Right kidney (tissue), 1 donor: ENCODE data around the gene CSMD2.

Source experiments
- DNase-seq: peaks from one replicate; pipeline ENCODE4 v3.0.0-alpha.2; 2016

The CSMD2 gene

DNA sequence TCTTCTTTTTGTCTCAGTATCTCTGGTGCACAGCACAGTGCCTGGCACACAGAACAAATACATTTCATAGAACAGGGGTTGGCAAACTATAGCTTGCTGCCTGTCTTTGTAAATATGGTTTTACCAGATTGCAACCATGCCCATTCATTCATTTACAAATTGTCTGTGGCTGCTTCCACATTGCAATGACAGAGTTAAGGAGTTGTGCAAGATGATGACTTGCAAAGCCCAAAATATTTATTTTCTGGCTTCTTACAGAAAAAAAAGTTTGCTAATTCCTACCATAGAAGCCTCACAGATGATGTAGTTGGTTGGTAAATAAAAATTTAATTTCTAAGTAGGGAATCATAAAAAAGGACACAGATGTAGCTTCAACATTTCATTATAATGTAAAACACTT, 312.3 kb downstream of the CSMD2 start:
- no peak for DNase-seq

DNA sequence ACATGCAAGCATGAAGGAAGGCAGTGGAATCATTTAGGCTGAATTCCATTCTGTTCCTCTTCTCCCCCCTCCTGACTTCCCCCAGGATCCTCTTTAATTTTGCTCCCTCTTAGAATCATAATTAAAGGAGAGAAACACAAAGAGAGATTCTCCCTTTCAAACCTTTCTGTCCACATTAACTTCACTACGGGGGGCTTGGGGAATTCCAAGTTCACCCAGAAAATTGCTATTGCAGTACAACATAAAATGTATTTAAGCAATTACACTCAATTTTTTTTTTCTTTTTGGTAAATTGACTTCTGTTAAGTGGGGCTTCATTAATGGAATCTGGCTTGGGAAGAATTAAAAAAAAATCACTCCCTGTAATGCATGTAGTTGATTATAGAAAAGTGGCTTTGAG, 314.5 kb downstream of the CSMD2 start:
- DNase-seq = no peak

DNA sequence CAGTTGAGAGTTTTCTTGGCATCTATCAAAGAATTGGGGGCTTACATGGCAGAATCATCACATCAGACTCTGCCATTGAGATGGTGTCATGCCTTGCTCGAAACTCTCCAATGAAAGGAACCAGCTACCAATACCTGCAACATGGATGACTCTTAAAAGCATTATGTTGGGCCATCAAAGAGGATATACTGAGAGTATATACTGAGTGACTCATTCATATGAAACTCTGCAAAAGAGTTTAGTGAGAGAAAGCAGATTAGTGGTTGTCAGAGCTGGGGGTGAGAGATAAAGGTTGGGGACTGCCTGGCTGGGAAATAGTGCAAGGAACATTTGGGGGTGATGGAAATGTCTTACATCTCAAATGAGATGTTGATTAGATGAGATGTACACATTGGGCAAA, 315.8 kb downstream of the CSMD2 start:
- DNase-seq = no peak

DNA sequence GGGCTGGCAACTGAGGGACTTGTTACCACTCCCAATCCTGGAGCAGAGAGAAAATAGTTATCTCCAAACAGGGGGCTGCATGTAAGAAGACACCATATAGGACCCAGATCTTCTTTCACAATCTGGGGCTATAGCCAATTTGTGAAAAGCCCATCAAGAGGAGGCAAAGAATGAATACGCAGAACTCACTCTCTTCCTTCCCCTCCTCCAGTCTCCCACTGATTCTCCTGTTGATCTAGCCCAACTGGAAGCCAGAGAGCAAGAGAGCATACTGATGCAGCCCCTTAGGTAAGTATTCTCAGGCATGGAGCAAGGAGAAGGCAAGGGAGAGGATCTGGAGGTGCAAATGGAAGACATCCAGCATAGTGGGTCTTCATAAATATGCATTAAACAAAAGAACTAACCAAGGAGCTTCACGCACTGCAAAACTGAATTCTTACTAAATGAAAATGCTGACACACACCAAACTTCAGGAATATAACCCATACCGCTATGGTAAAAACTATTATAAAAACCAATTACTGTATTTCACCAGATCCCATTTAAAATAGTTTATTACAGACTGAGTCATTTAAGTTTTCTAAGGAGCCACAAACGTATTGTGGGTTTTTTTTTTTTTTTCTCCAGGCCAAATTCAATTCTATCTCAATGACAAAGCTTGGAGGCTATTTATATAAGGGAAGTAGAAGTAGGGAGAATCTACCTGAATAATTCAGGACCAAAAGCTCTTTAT, 316.7 kb downstream of the CSMD2 start:
- no peak for DNase-seq

DNA sequence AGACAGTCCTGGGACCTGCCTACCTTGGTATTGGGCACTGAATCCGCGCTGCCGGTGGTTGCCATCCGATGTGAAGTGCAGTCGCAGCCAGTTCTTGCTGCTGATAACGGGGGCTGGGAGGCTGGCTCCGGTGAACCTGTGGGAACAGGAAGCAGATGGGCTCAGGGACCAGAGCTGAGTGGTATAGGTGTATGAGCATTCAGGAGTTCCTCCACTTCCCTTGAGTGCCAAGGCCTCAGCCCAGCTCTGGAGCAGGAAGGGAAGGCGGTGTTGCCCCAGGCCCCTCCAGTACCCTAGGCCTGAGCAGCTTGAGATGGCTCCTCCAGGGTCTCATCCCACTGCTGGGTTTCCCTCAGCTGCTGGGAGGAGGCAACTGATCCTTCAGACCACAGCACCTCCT, 318.2 kb downstream of the CSMD2 start:
- no peak for DNase-seq

DNA sequence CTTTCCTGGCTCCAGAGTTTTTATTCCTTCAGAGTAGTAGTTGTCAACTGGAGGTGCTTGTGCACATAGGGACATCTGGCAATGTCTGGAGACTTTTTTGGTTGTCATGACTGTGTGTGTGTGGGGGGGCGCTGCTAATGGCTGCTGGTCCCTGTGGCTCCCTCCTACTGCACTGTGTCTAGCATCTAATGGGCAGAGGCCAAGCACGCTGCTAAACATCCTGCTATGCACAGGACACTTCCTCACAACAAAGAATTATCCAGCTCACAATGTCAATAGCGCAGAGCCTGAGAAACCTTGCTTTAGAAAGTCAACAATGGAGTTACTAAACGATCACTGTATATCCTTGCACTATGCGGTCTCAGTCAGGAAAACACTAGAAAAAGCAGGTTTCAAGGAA, 320.9 kb downstream of the CSMD2 start:
- no peak for DNase-seq

DNA sequence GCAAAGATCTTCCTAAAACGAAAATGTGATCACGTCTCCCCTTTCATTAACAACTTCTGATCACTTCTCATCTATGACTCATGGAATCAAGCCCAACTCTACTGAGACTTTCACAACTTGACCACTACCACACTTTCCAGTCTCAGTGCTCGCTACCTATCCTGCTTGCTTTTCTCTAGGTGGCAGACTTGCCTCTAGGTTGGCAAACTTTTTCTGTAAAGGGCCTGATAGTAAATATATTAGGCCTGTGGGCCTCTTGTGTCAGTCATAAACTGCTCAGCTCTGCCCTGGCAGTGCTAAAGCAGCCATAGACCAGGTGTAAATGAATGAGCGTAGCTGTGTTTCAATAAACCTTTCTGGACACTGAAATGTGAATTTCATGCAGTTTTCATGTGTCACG, 322.7 kb downstream of the CSMD2 start:
- DNase-seq = no peak

DNA sequence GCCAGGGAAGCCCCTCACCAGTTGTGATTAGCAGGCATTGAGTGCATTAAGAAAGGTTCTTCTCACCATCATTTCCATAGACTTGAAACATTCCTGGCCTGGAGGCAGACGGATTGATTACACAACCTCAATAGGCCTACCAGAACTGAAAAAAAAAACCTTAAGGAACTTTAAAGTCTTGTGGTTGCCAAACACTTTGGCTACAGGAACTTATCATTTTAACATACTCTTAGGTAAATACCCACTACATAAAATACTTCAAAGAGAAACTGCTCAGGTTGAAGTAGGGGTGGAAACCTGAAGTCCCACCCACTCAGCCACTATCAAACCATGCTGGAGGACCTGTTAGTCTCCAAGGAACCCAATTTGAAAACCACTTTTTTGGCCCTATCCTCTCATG, 323.5 kb downstream of the CSMD2 start:
- DNase-seq = no peak

DNA sequence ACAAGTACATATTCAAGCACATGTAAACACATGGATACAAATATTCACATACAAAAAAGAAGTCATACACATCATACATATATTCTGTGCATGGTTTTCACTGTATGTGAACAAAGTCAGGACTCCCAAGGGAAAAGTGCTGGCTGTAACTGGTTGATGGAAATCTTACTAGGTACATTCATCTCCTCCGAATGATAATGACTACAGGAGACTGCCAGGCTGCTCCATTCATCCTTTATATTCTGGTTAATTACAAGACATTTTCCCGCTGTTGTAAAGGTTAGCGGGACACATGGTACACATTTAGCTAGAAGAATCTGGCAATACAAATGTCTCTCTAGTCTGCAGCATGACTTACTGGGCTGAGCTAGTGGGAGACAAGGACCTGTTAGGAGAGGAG, 327.4 kb downstream of the CSMD2 start:
- no peak for DNase-seq

DNA sequence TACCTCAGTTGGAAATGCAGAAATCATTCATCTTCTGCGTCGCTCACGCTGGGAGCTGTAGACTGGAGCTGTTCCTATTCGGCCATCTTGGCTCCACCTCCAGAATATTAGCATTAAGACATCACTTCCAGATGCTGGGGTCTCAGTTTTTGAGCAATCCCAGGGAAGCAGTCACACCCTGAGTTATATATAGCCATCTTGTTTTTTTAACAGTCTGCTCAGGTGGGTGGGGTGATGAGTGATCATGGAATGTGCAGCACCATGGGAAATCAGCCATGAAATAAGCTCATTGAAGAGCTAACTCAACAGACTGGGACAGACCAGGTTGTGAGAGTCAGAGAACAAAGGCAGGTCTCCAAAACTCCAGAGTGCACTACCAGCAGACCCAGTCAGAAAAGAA, 328.1 kb downstream of the CSMD2 start:
- DNase-seq = no peak

DNA sequence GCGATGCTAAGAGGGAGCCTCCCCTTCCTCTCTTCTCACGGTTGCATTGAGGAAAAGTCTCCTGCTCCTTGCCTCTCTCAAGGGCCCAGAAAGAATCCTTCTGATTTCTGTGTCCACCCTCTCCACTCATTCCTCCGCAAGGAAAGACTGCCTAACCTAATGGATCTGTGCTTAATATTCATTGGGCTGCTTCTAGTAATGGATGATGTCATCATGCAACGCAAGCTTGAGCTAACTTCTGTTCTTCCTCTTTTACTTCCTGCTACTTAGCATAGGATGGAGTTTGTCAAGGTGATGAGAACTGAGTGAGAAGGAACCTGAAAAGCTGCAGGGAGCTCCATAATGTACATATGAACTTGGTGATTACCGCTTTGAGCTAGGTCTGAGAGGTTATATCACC, 336.4 kb downstream of the CSMD2 start:
- DNase-seq = no peak

DNA sequence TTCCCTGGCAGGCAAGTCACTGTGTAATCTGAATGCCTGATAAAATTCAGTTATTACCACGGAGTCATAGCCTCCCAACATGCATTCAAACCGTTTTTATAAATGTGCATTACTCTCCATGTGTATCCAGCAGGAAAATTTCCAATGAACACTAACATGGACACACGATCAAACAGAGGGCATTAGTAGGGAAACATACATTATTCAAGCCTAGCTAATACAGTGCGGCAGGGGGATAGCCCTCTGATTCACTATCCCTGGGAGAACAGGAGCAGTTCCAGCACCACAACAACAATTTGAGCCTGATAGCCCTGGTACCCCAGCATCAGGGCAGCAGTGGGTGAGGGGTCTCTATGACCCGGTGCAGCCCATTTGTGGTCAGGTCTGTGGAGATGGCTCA, 337.0 kb downstream of the CSMD2 start:
- DNase-seq = no peak

DNA sequence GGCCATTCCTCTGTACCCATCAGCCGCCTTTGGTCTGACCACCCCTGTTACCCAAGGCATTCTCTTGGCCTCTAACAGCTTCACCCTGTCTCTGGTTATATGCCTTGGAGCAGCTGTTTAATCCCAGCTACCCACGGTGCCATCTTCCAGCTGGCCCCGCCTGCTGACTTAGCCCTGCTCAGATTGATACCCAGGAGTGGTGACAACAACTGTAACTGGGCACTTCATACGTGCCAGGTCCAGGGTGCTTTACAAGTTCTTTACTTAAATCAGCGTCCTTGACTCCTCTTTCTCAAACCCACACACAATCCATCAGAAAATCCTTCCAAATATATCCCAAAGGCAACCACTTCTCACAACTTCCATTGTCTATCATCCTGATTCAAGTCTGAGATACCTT, 338.3 kb downstream of the CSMD2 start:
- no peak for DNase-seq

DNA sequence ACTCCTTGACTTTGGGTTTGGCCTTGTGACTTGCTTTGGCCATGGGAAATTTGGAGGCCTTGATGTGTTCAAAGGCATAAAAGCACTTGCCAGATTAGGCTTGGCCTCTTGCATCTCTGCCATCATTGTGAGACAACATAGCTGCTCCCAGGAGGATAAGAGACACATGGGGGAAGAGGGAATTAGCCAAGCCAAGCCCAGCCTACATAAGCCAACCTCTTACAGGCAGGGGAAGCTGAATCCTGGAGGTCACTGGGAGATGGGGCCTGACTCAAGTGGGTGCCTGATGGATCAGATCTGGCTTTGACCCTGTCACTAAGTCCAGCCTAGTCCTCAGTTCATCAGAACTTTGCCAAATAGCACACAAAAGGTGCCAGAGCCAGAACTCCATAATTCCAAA, 338.7 kb downstream of the CSMD2 start:
- DNase-seq = no peak

DNA sequence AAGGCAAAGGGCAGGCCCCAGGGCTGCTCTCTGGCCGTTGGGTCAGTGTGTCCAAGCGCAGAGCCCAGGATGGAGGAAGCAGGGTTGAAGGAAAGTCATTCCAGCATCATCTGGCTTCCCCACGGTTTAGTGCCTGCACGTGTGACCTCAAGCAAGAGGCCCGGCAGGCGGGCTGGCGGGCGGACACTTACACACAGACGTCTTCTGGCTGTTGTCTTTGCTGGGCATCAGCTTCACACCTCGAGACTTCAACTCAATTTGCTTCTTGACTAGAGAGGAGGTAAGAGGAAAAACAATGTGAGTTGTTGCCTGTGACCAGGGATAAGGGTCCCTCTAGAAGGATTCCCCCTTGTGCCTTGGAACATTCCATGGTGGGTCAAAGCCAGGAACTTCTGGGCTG, 339.5 kb downstream of the CSMD2 start:
- DNase-seq = no peak

DNA sequence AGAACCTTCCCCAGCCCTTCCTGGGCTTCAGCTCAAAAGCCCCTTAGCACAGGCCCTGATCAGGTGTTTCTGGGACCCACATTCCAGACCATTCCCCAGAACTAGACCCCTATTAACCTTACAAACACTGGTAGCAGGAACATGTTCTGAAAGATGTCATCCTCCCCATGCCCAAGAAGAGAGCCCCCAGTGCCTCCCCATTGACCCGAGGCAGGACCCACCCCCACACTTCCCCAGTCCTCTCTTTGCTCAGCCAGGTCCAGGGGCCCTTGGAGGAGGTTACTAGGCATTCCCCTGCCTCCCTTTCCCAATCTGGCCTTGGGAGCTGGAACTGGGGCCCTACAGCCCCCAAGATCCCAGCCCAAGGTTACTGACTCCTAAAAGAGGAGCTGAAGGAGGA, 340.1 kb downstream of the CSMD2 start:
- no peak for DNase-seq

DNA sequence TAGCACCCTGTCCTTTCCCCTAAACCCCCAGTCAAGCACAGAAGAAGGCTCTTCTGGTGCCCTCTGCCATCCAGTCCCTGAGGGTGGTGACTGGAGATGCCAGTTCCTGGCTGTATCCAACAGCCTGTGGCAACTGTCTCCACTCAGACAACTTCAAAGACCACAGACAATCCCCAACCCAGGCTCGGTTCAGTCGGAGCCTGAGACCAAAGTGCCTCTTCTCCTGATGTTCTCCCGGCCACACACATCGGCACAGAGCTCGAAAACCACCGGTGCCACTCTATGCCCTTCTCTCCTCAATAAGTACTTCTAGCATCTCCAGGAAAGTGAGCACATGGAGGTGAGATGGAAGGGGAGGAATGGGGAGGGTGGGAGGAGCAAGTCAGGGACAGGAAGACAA, 340.7 kb downstream of the CSMD2 start:
- no peak for DNase-seq

DNA sequence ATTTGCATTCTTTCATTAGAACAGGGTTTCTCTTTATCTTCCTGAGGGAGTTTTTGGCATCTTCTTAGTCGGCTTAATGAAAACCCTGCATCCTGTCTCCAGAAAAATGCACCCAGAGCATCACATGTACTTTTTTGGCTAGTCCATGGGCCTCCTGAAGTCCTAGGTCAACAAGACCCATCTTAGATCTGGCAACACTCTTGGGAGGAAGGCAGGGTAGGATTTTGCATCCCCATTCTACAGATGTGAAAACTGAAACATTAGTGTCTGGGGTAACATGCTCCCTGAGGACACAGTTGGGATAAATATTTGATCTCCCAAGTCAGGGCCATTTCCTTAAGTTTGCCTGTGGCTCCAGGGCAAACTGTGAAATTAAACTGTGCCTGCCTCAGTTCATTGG, 341.2 kb downstream of the CSMD2 start:
- no peak for DNase-seq

DNA sequence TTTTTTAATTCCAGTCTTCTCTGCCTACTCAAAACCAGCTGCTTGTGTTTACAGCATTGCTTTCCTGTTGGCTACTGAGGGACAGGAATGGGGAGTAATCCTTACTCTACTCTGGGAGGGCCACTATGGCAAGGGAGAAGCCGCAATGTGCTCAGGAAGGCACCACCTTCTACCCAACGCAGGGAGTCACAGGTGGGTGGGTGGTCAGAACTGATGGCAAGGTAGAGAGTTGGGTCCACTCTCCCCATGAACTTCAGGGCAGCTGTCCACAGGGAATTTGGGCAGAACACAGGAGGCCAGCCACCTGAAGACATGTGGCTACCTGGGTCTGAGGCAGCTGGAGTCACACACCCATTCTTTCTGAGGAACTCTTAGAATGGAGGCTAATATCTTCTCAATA, 341.6 kb downstream of the CSMD2 start:
- DNase-seq = no peak

DNA sequence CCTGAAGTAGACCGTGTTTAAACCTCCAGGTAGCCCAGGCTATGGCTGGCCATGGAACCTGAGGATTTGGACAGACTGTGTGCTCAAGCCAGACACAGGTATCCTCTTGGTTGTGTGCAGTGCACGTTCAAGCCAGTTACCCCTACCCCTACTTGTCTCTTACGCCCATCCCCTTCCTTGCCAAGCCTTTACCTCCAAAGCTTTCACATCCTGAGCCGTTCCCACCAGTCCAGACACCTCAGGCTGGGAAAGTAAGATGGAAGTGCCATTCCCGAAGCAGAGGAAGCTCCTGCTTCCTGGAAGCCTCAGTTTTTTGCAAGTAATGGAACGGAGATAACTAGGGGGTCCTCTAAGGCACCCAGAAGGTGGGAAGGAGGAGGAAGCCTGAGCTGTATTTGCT, 342.6 kb downstream of the CSMD2 start:
- no peak for DNase-seq

DNA sequence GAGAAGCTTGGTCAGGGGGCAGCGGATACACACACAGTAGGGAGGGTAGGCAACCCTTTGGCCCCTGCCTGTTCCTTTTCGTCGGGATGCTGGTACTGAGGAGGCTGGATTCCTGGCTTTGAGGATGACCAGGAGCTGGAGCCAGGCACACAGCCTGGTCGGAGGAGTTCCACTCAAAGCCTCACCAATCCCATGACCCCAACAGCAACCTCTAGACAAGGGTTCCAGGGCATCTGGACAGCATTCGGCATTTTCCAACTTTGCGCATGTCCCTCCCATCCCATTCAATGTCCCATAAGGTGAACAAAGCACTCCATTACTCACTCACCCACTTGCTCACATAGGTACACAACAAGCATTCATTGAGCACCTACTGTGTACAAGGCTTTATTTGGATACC, 343.7 kb downstream of the CSMD2 start:
- DNase-seq = no peak

DNA sequence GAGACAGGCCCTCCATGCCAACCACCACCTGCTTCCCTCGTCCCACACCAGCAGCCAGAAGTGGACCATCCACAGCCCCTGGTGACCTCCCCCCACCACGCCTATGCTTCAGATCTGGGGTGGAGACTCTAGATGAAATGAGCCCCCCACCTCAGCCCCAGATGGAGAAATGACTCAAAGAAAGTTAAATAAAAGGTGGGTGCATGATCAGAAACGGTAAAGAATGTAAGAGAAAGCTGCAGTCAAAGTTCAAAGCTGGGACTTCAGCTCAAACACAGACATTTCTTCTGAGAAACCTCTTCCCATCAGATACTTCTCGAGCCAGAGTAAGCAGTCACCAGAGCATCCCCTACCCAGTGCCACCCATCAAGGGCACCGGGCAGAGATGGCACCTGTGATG, 344.2 kb downstream of the CSMD2 start:
- no peak for DNase-seq

DNA sequence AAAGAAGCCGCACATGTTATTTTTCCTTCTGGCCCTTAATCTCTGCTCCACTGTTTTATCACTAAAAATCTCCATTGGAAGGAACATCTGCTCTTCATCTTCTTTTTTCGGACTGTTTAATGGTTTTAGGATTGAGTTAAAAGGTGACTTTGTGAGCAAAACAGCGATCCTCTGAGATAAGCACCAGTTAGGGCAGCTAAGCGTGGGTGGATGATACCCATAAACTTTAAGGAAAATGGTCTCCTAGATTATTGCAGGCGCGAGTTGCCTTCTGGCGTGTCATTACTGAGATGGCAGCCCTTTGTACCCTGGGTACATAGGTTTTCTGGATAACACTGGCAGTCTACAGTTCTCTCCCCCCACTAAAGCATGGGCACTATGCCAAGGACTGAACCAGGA, 345.1 kb downstream of the CSMD2 start:
- no peak for DNase-seq

DNA sequence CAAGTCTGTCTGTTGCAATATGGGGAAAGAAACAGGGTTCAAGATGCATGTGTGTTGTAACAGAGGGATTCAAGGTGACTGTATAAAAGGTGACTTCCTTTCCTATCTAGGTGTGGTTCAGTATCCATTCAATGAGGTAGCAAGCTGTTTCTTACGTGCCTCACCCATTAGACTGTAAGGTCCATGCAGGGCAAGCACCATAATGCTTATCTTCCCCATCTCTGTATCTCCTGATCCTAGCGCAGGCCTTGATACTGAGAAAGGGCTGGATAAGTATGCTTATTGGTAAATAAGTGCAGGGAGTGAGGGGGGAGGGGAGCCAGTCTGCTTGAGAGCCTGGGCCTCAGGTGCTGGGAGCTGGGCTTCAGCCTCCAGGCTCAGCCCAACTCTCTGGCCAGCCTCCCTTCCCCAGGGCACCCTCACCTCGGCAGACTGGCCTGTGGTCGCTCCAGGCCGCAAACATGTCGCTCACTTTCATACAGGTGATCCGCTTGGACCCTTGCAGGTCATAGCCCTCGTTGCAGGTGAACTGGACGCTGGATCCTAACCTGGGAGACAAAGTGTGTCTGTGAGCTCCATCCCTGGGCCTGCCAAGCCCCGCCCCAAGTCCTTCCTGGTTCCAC, 345.6 kb downstream of the CSMD2 start:
- no peak for DNase-seq

DNA sequence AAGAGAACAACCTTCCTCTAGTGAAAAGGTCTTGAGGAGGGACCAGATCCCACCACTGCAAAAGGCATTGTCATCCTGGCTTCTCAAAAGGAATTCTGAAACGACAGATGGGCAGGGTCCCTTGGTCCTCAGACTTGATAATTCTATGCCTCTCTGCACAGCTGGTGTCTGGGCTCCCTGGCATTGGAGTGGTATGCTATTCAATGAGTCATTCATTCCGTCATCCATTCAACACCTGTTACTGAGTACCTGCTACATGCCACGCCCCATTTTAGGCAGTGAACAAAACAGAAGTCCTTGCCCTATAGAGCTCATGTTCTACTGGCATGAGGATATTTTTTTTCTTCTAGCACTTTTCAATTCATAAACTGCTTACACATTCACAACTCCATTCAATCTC, 347.0 kb downstream of the CSMD2 start:
- DNase-seq = no peak
